Esophagus (tissue), 2 donors: Measurements from ENCODE around the gene KIRREL3. TPM values are rescaled to one million over a fixed set of nuclear protein-coding genes. Genes with fewer than 3 reads are reported as not detected.

ENCODE experiments used
- H3K27ac ChIP-seq, 2 donors: one replicate each; pipeline ENCODE4 v1.5.1; 2013; ENCODE audit warnings: low read depth in 2 of 2, mild to moderate bottlenecking in 2 of 2, inconsistent platforms in 1 of 2, low read length in 1 of 2, moderate library complexity in 1 of 2
- H3K27me3 ChIP-seq, 2 donors: one replicate each; pipeline ENCODE4 v1.6.1; 2013; ENCODE audit warnings: low read length in 2 of 2, control low read depth in 1 of 2, mild to moderate bottlenecking in 1 of 2; ENCODE audit not compliant: insufficient read depth in 2 of 2, control insufficient read depth in 1 of 2
- H3K36me3 ChIP-seq, 2 donors: one replicate each; pipeline ENCODE4 v1.6.1; 2013; ENCODE audit warnings: low read length in 1 of 2; ENCODE audit not compliant: control insufficient read depth in 2 of 2, insufficient read depth in 2 of 2
- H3K4me1 ChIP-seq, 2 donors: one replicate each; pipeline ENCODE4 v1.6.1; 2013; ENCODE audit warnings: low read length in 1 of 2; ENCODE audit not compliant: control insufficient read depth in 2 of 2, insufficient read depth in 2 of 2
- H3K4me3 ChIP-seq, 2 donors: one replicate each; pipeline ENCODE4 v1.5.1; 2013; ENCODE audit warnings: low read length in 2 of 2, mild to moderate bottlenecking in 2 of 2, low read depth in 1 of 2, moderate library complexity in 1 of 2
- H3K9me3 ChIP-seq, 2 donors: one replicate each; pipeline ENCODE4 v1.6.1; 2013; ENCODE audit warnings: mild to moderate bottlenecking in 2 of 2, low read depth in 1 of 2, low read length in 1 of 2, moderate library complexity in 1 of 2; ENCODE audit not compliant: control insufficient read depth in 2 of 2, insufficient read depth in 1 of 2
- WGBS, 2 donors: extraction: QIAGEN DNeasy Blood & Tissue Kit; methylation state at CpG; one replicate each; pipeline ENCODE4 v1.1.7; 2013; 5-methylcytosine and 5-hydroxymethylcytosine counted together
- polyA plus RNA-seq, 2 donors: library from polyadenylated mRNA; stranded (reverse); fragments of 200-250 nt; gene quantifications; one replicate each; pipeline ENCODE4 v1.2.3, GENCODE V29; 2013
- donor health status: healthy with polysubstance abuse.
- donor health status: Bipolar disorder and iron deficiency.

Gene KIRREL3
- polyA plus RNA-seq, 2 donors, result 0.05 to 0.12 TPM

GRCh38 chr11:126615845-126616244 lies 384.7 kb downstream of the KIRREL3 start:
- Histone ChIP-seq H3K9me3 (no peaks in the 10 kb centered on the region), H3K27me3 (no peaks in the 10 kb centered on the region), H3K4me1 (no peaks in the 10 kb centered on the region), H3K36me3 (no peaks in the 10 kb centered on the region), H3K4me3 (no peak overlapping the region), H3K27ac (no peak overlapping the region)
- 67 to 68% methylated on average over 11 of the region's 11 CpGs for WGBS, 2 donors

- Histone ChIP-seq H3K27me3 (no peaks in the 10 kb centered on the region), H3K36me3 (no peaks in the 10 kb centered on the region), H3K4me3 (no peak overlapping the region), H3K9me3 (no peaks in the 10 kb centered on the region), H3K4me1 (no peaks in the 10 kb centered on the region), H3K27ac (no peak overlapping the region)
- 77% methylated on average over 4 of the region's 4 CpGs for WGBS, 2 donors
These were observed 387.3 kb downstream of the KIRREL3 start for GRCh38 chr11:126613272-126613671.

GRCh38 chr11:126612671-126613070 lies 387.9 kb downstream of the KIRREL3 start:
- H3K4me3 ChIP-seq, result no peak overlapping the region
- H3K27me3 ChIP-seq, result no peaks in the 10 kb centered on the region
- no peaks in the 10 kb centered on the region for H3K4me1 ChIP-seq
- H3K36me3 ChIP-seq, result no peaks in the 10 kb centered on the region
- 65 to 77% methylated on average over 8 of the region's 8 CpGs for WGBS, 2 donors
- no peaks in the 10 kb centered on the region for H3K9me3 ChIP-seq
- H3K27ac ChIP-seq, result no peak overlapping the region

- 70 to 81% methylated on average over 8 of the region's 8 CpGs for WGBS, 2 donors
- no peaks in the 10 kb centered on the region for H3K9me3 ChIP-seq
- H3K27me3 ChIP-seq, result no peaks in the 10 kb centered on the region
These were observed 389.1 kb downstream of the KIRREL3 start for GRCh38 chr11:126611438-126611837.

GRCh38 chr11:126608658-126609057 lies 391.9 kb downstream of the KIRREL3 start:
- Histone ChIP-seq H3K27ac (no peak overlapping the region), H3K4me1 (no peaks in the 10 kb centered on the region), H3K4me3 (no peak overlapping the region), H3K36me3 (no peaks in the 10 kb centered on the region), H3K27me3 (no peaks in the 10 kb centered on the region), H3K9me3 (no peaks in the 10 kb centered on the region)
- WGBS, 2 donors, result 75 to 84% methylated on average over 1 of the region's 1 CpG

More at GRCh38 chr11:126611438-126611837, 389.1 kb downstream of the KIRREL3 start:
- H3K4me3 ChIP-seq, result no peak overlapping the region
- H3K4me1 ChIP-seq, result no peaks in the 10 kb centered on the region
- H3K27ac ChIP-seq, result no peak overlapping the region
- H3K36me3 ChIP-seq, result no peaks in the 10 kb centered on the region

- H3K27me3 ChIP-seq, result no peaks in the 10 kb centered on the region
- no peak overlapping the region for H3K4me3 ChIP-seq
- 62% methylated on average over 18 to 19 of the region's 19 CpGs for WGBS, 2 donors
- no peak overlapping the region for H3K27ac ChIP-seq
- no peaks in the 10 kb centered on the region for H3K9me3 ChIP-seq
- no peaks in the 10 kb centered on the region for H3K36me3 ChIP-seq
- H3K4me1 ChIP-seq, result no peaks in the 10 kb centered on the region
These were observed 392.6 kb downstream of the KIRREL3 start for GRCh38 chr11:126607776-126608541.

- Histone ChIP-seq H3K36me3 (no peaks in the 10 kb centered on the region), H3K4me1 (no peaks in the 10 kb centered on the region), H3K4me3 (no peak overlapping the region), H3K27ac (no peak overlapping the region), H3K9me3 (no peaks in the 10 kb centered on the region), H3K27me3 (no peaks in the 10 kb centered on the region)
- 5 to 12% methylated on average over 8 of the region's 8 CpGs for WGBS, 2 donors
These were observed 393.2 kb downstream of the KIRREL3 start for GRCh38 chr11:126607374-126607773.

- no peaks in the 10 kb centered on the region for H3K4me1 ChIP-seq
- 61 to 70% methylated on average over 4 of the region's 4 CpGs for WGBS, 2 donors
- no peaks in the 10 kb centered on the region for H3K27me3 ChIP-seq
- H3K4me3 ChIP-seq, result no peak overlapping the region
- no peaks in the 10 kb centered on the region for H3K36me3 ChIP-seq
- no peaks in the 10 kb centered on the region for H3K9me3 ChIP-seq
- H3K27ac ChIP-seq, result no peak overlapping the region
These were observed 394.1 kb downstream of the KIRREL3 start for GRCh38 chr11:126606484-126606883.

- H3K4me1 ChIP-seq, result no peaks in the 10 kb centered on the region
- no peak overlapping the region for H3K4me3 ChIP-seq
- H3K27me3 ChIP-seq, result no peaks in the 10 kb centered on the region
- no peak overlapping the region for H3K27ac ChIP-seq
- H3K9me3 ChIP-seq, result no peaks in the 10 kb centered on the region
- 79 to 86% methylated on average over 7 of the region's 7 CpGs for WGBS, 2 donors
- no peaks in the 10 kb centered on the region for H3K36me3 ChIP-seq
These were observed 396.1 kb downstream of the KIRREL3 start for GRCh38 chr11:126604461-126604860.

- 71 to 76% methylated on average over 6 of the region's 6 CpGs for WGBS, 2 donors
- Histone ChIP-seq H3K4me3 (no peak overlapping the region), H3K27me3 (no peaks in the 10 kb centered on the region), H3K36me3 (no peaks in the 10 kb centered on the region), H3K27ac (no peak overlapping the region), H3K4me1 (no peaks in the 10 kb centered on the region), H3K9me3 (no peaks in the 10 kb centered on the region)
These were observed 397.1 kb downstream of the KIRREL3 start for GRCh38 chr11:126603486-126603885.
